Measurements from ENCODE around the gene EDARADD.
"Not testable (repeated sequence)": the region's sequence is repeated elsewhere in the genome, so short reads cannot be mapped to it uniquely, and the experiment has no call there.

The EDARADD gene

DNA sequence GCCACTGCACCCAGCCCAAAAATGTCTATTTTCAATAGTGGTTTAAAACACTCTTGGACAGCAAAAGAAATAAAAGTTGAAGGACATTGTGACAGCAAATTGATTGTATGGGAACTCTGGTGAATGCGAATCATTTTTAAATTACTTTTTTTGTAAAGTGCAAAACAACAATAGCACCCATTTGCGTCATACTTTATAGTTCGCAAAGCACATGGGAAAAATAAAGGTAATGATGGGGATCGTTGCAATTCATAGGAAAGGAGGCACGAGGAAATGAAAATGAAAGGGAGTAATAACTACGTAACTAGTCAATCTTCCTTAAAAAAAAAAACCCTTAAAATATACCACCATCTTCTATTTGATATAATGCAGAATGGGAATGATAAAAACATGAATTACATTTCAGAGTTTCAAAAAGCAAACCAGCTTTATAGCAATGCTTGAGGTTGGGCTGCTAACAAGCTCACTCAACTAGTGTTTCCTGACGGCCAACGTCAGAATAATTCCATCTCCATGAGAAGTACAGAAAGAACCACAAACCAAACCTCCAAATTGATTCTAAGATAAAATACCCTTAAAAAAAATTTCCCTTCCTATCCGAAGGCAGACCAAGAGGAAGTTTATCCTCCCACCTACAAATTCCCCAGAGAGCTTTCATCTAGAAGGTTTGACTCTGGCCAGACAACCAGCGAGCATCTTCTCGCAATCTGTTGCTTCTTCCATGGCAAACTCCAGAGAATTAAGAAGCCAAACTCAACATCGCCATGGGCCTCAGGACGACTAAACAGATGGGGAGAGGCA, at the start of gene EDARADD:
Gene EDARADD (plus strand): TSS at position 606 of the 801 bp plus-strand sequence. CDS start 159 bp downstream, at position 765.
- DNase-seq: no peak

GRCh38 chr1:236345728-236346127, 48.4 kb upstream of the EDARADD start:
- peak; percentile 40 for DNase-seq

DNA sequence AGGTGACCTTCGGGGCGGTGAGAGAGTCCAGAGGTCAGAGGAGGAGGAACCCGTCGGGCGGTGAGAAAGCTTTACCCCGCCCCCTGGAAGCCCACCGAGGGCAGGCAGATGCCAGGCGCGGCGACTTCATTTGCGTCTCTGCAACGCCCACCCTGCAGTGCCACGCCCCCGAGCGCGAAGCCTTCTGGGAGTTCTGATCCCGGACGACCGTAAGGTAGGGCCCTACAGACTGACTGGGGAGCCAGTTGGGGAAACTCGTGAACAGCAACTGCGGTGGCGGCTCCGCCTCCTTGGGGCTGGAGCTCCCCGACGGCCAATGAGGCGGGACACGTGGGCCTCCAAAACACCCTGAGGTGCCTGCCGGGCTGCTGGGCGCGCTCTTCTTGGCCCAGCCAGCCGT, 46.0 kb upstream of the EDARADD start:
- DNase-seq: no peak

- no peak for DNase-seq
Measured at GRCh38 chr1:236350308-236350707, 43.8 kb upstream of the EDARADD start.

DNA sequence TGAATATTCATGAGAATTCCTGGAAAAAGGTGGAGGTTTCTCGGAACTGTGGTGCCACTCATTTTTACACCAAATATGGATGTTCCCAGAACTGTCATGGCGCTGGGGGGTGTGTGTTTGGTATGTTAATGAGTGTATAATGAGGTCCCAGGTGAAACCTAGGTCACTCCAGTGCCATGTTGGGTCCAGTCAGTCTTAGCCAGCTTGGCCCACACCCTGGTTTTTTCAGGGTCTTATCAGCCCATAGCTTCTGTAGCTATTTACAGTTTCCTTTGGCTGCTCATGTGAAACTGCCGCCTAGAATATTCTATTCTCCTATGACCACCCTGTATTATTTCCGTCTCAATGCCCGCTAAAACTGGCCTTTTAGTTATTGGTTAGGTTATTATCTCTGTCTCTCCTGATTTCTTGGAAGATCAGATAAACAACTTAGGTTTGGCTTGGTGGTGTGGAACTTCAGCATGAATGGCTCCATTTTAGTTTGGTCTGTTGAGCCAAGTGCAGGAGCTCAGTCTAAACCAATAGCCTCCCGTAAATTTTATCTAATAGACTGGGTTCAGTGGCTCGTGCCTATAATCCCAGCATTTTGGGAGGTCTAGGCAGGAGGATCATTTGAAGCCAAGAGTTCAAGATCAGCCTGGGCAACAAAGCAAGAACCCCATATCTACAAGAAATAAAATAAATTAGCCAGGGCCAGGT, 42.1 kb upstream of the EDARADD start:
- DNase-seq: no peak

DNA sequence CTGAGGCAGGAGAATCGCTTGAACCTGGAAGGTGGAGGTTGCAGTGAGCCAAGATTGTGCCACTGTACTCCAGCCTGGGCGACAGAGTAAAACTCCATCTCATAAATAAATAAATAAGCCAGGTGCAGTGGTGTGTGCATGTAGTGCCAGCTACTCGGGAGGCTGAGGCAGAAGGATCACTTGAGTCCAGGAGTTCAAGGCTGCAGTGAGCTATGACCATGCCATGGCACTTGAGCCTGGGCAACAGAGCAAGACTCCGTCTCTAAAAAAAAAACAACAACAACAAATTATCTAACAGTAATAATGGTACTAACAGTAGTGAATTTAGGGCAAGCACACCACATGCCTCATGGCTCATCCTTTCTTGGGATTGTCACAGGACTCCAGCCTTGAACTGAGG, 41.3 kb upstream of the EDARADD start:
- DNase-seq: not testable (repeated sequence)

DNA sequence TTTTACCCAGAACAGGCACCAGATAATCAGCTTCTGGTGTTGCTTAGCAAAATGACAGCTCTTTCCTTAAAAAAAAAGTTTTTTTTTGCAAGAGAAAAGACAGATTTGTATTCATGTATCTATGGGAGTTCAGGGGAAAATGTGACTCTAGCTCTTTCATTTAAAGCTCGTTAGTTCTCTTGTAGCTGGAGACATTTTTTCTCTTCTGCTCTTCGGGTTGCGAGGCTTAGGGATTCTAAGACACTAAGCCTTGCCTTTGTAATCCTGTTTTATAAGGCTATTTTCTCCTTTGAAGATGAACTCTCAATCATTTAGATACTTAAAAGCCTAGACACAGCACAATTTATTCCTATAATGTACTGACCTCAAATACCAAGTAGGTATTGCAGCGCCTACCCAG, 40.3 kb upstream of the EDARADD start:
- DNase-seq: no peak

- no peak for DNase-seq
Measured at GRCh38 chr1:236354330-236355147, 39.5 kb upstream of the EDARADD start.

DNA sequence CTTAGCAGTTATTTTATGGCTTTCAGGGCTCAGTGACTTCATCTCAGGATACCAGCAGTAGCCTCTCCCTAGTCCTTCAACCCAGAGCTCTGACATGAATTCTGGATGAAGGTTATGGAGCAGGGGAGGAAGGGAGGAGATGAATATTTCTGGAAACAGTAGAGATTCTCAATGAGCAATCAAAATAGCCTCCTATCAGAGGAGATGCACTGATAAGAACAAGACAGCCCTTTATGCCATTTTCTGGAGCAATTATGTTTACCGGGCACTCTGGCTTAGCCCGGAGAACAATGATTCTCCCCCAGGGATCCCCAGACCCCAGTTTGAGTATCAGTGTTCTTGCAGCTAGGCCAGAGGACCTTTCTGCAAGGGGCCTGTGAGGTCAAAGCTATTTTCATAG, 37.9 kb upstream of the EDARADD start:
- DNase-seq: no peak

GRCh38 chr1:236361909-236362590, 32.0 kb upstream of the EDARADD start:
- DNase-seq: no peak

- no peak for DNase-seq
Measured at GRCh38 chr1:236363237-236363636, 30.8 kb upstream of the EDARADD start.

GRCh38 chr1:236365999-236366570, 28.0 kb upstream of the EDARADD start:
- DNase-seq: no peak

DNA sequence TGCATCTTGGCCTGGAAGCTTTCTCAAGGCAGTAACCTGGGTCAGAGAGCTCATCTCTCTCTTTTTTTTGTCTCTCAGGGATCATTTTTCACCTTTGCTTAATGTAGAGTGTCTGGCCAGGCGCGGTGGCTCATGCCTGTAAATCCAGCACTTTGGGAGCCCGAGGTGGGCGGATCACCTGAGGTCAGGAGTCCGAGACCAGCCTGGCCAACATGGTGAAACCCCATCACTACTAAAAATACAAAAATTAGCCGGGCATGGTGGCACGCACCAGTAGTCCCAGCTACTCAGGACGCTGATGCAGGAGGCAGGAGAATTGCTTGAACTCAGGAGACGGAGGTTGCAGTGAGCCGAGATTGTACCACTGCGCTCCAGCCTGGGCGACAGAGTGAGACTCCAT, 27.4 kb upstream of the EDARADD start:
- not testable (repeated sequence) for DNase-seq

DNA sequence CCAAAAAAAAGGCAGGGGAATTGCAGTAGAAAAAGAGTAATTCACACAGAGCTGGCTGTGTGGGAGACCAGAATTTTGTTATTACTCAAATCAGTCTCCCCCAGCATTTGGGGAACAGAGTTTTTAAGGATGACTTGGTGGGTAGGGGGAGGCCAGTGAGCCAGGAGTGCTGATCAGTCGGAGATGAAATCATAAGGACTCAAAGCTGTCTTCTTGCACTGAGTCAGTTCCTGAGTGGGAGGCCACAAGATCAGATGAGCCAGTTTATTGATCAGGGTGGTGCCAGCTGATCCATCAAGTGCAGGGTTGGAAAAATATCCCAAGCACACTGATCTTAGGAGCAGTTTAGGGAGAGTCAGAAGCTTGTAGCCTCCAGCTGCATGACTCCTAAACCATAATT, 23.7 kb upstream of the EDARADD start:
- DNase-seq: no peak

- DNase-seq: no peak
Measured at GRCh38 chr1:236371083-236371482, 23.0 kb upstream of the EDARADD start.

GRCh38 chr1:236377832-236378535, 16.1 kb upstream of the EDARADD start:
- DNase-seq: no peak

GRCh38 chr1:236381565-236382158, 12.4 kb upstream of the EDARADD start:
- no peak for DNase-seq

- no peak for DNase-seq
Measured at GRCh38 chr1:236388332-236388731, 5.8 kb upstream of the EDARADD start.

DNA sequence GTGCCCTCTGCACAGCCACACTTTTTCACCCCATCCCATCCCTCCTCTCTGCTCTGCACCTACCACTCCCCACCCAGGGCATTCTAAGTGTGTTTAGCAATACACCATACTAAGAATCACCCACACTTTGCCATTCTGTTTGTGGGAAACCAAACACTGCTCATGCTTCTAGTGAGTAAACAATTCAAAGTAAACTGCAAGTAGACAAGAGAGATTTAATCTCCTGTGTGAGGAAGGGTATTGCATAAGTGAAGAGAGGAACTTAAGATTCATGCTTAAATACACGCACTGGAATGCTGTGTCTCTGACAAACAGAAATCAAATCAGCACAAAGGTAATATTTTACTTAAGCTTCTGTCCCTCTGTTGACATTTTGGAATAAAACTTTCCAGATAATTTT, 4.8 kb upstream of the EDARADD start:
- DNase-seq: no peak

GRCh38 chr1:236391008-236391407, 3.1 kb upstream of the EDARADD start:
- DNase-seq: no peak

- no peak for DNase-seq
Measured at GRCh38 chr1:236392182-236392581, 1.9 kb upstream of the EDARADD start.

DNA sequence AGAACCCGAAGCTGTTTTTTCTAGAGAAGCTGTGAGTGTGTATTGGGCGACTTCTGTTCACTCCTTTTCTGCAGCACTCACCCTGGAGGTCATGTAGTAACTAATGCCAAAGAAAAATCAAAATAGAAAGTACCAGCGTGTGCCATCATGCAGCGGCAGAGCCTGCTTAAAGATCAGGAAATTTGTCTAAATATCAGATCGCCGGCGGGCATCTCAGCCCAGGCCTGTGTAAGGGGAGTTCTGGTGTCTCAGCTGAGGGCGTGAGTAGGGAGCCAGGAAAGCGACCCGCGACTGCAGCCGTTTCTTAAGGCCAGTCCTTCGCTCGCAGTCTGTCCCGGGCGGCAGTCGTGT, 768 bp downstream of the EDARADD start:
- peak; percentile 29 for DNase-seq

Measured in NCI-H146 (cell line).